Inflammatory macrophage (primary cell): ENCODE measurements around the gene AGRN.
A peak's percentile ranks its signal among the peaks of the same experiment; 100 is the strongest.

ENCODE experiments used
- DNase-seq, 2 donors: peaks; one replicate each; pipeline ENCODE4 v3.0.0-alpha.2; 2020 to 2022

AGRN gene

GRCh38 chr1:1038694-1039093, 18.8 kb downstream of the AGRN start:
- DNase-seq = peak; percentile 68 to 86

- DNase-seq = peak; percentile 41 to 72
These were observed 19.4 kb downstream of the AGRN start for GRCh38 chr1:1039145-1039910.

- DNase-seq = peak; percentile 45 to 78
These were observed 20.4 kb downstream of the AGRN start for GRCh38 chr1:1040004-1040991.

- DNase-seq = no peak
These were observed 21.2 kb downstream of the AGRN start for GRCh38 chr1:1041092-1041523.

- no peak for DNase-seq
These were observed 22.0 kb downstream of the AGRN start for GRCh38 chr1:1041873-1042272.

- DNase-seq = no peak
These were observed 22.9 kb downstream of the AGRN start for GRCh38 chr1:1042835-1043234.

- no peak for DNase-seq
These were observed 23.5 kb downstream of the AGRN start for GRCh38 chr1:1043411-1043810.

- DNase-seq = no peak
These were observed 24.0 kb downstream of the AGRN start for GRCh38 chr1:1043921-1044320.

- DNase-seq = no peak
These were observed 24.6 kb downstream of the AGRN start for GRCh38 chr1:1044455-1045078.

- no peak for DNase-seq
These were observed 25.2 kb downstream of the AGRN start for GRCh38 chr1:1045129-1045528.

- no peak for DNase-seq
These were observed 26.3 kb downstream of the AGRN start for GRCh38 chr1:1046243-1046642.

GRCh38 chr1:1046767-1047166, 26.8 kb downstream of the AGRN start:
- no peak for DNase-seq

GRCh38 chr1:1047407-1047806, 27.5 kb downstream of the AGRN start:
- no peak for DNase-seq

- no peak for DNase-seq
These were observed 28.0 kb downstream of the AGRN start for GRCh38 chr1:1047963-1048362.

- DNase-seq = no peak
These were observed 28.8 kb downstream of the AGRN start for GRCh38 chr1:1048765-1049164.

- no peak for DNase-seq
These were observed 29.6 kb downstream of the AGRN start for GRCh38 chr1:1049318-1050165.

GRCh38 chr1:1050577-1051052, 30.7 kb downstream of the AGRN start:
- no peak for DNase-seq

- DNase-seq = no peak
These were observed 31.3 kb downstream of the AGRN start for GRCh38 chr1:1051127-1051810.

- no peak for DNase-seq
These were observed 32.3 kb downstream of the AGRN start for GRCh38 chr1:1052003-1052840.

- no peak for DNase-seq
These were observed 33.1 kb downstream of the AGRN start for GRCh38 chr1:1053022-1053421.
